Ishikawa (cell line): Measurements from ENCODE around the gene CR2.

Experiments
- CEBPB ChIP-seq: IDR thresholded peaks from 2 replicates; pipeline ENCODE4 v1.6.1; 2012
- CREB1 ChIP-seq: IDR thresholded peaks from 2 replicates; pipeline ENCODE4 v1.6.1; 2012; ENCODE audit warnings: low read depth
- EGR1 ChIP-seq: IDR thresholded peaks from 2 replicates; pipeline ENCODE4 v1.6.1; 2012
- EP300 ChIP-seq: IDR thresholded peaks from 2 replicates; pipeline ENCODE4 v1.6.1; 2012; ENCODE audit warnings: borderline replicate concordance
- FOXM1 ChIP-seq: IDR thresholded peaks from 2 replicates; pipeline ENCODE4 v1.6.1; 2012; ENCODE audit warnings: low read depth, borderline replicate concordance
- MAX ChIP-seq: IDR thresholded peaks from 2 replicates; pipeline ENCODE4 v1.6.1; 2012
- NFIC ChIP-seq: IDR thresholded peaks from 2 replicates; pipeline ENCODE4 v1.6.1; 2012
- RAD21 ChIP-seq: IDR thresholded peaks from 2 replicates; pipeline ENCODE4 v1.6.1; 2012; ENCODE audit warnings: low read depth
- REST ChIP-seq: IDR thresholded peaks from 2 replicates; pipeline ENCODE4 v1.6.1; 2012; ENCODE audit warnings: low read depth, mild to moderate bottlenecking
- TAF1 ChIP-seq: IDR thresholded peaks from 2 replicates; pipeline ENCODE4 v1.6.1; 2012; ENCODE audit warnings: low read depth, mild to moderate bottlenecking
- TCF12 ChIP-seq: IDR thresholded peaks from 2 replicates; pipeline ENCODE4 v1.6.1; 2012; ENCODE audit warnings: low read depth
- TEAD4 ChIP-seq: IDR thresholded peaks from 2 replicates; pipeline ENCODE4 v1.6.1; 2012
- USF1 ChIP-seq: IDR thresholded peaks from 2 replicates; pipeline ENCODE4 v1.6.1; 2012
- YY1 ChIP-seq: IDR thresholded peaks from 2 replicates; pipeline ENCODE4 v1.6.1; 2012; ENCODE audit warnings: low read depth
- ZBTB7A ChIP-seq: IDR thresholded peaks from 2 replicates; pipeline ENCODE4 v1.6.1; 2012; ENCODE audit warnings: low read depth

The CR2 gene

GRCh38 chr1:207493212-207493611 lies 39.1 kb downstream of the CR2 start:
- TF ChIP-seq MAX (no peak), REST (no peak), EP300 (no peak), CEBPB (no peak), TAF1 (no peak), YY1 (no peak), TCF12 (no peak), EGR1 (no peak), CREB1 (no peak), TEAD4 (no peak)

GRCh38 chr1:207494171-207494570 lies 40.0 kb downstream of the CR2 start:
- TF ChIP-seq EGR1 (no peak), EP300 (no peak), CREB1 (no peak), RAD21 (no peak), NFIC (no peak), MAX (no peak), REST (no peak), CEBPB (no peak), USF1 (no peak), FOXM1 (no peak), YY1 (no peak), TEAD4 (no peak), TCF12 (no peak), TAF1 (no peak), ZBTB7A (no peak)

GRCh38 chr1:207495801-207496792 lies 42.0 kb downstream of the CR2 start, which contains the start of gene CR1:
Gene CR1, plus strand, starts transcription at chr1:207496157. Its CDS starts 111 bp downstream, at chr1:207496268.
- no peak for TF ChIP-seq NFIC
- no peak for TF ChIP-seq REST
- no peak for TF ChIP-seq USF1
- TF ChIP-seq TCF12, result no peak
- TF ChIP-seq EGR1, result no peak
- TF ChIP-seq RAD21, result no peak
- no peak for TF ChIP-seq CEBPB
- no peak for TF ChIP-seq FOXM1
- TF ChIP-seq YY1, result no peak
- no peak for TF ChIP-seq MAX
- TF ChIP-seq TEAD4, result no peak
- TF ChIP-seq EP300, result no peak
- TF ChIP-seq TAF1, result no peak
- TF ChIP-seq ZBTB7A, result no peak
- TF ChIP-seq CREB1, result no peak

GRCh38 chr1:207497941-207498340 lies 43.8 kb downstream of the CR2 start:
- TF ChIP-seq FOXM1, result no peak
- no peak for TF ChIP-seq EGR1
- TF ChIP-seq MAX, result no peak
- TF ChIP-seq ZBTB7A, result no peak
- TF ChIP-seq CREB1, result no peak
- TF ChIP-seq TEAD4, result no peak
- TF ChIP-seq CEBPB, result no peak
- no peak for TF ChIP-seq TAF1
- no peak for TF ChIP-seq RAD21
- TF ChIP-seq EP300, result no peak
- no peak for TF ChIP-seq NFIC
- TF ChIP-seq TCF12, result no peak
- TF ChIP-seq USF1, result no peak
- TF ChIP-seq YY1, result no peak
- no peak for TF ChIP-seq REST
